Trophoblast cell (in vitro differentiated cells and primary cell): ENCODE results near the gene CARS1.
"Not testable (repeated sequence)": the region's sequence is repeated elsewhere in the genome, so short reads cannot be mapped to it uniquely, and the experiment has no call there.

Experiments used
- DNase-seq, 2 donors: peaks; one replicate each; pipeline ENCODE4 v3.0.0-alpha.2; 2016
- H2AFZ ChIP-seq: 2 replicates; pipeline ENCODE4 v1.6.1; 2013; ENCODE audit warnings: low read length, moderate library complexity, mild to moderate bottlenecking; ENCODE audit not compliant: insufficient read depth, poor library complexity
- H2AK5ac ChIP-seq: 2 replicates; pipeline ENCODE4 v1.6.1; 2013; ENCODE audit warnings: mild to moderate bottlenecking, low read length
- H2BK120ac ChIP-seq: 2 replicates; pipeline ENCODE4 v1.6.1; 2013; ENCODE audit warnings: low read length, mild to moderate bottlenecking, moderate library complexity; ENCODE audit not compliant: insufficient read depth, poor library complexity
- H2BK12ac ChIP-seq: 2 replicates; pipeline ENCODE4 v1.6.1; 2013; ENCODE audit warnings: mild to moderate bottlenecking, low read length, moderate library complexity
- H2BK5ac ChIP-seq: 2 replicates; pipeline ENCODE4 v1.6.1; 2013; ENCODE audit warnings: low read length, low read depth, moderate library complexity, mild to moderate bottlenecking; ENCODE audit not compliant: poor library complexity
- H3K14ac ChIP-seq: 2 replicates; pipeline ENCODE4 v1.6.1; 2013; ENCODE audit warnings: mild to moderate bottlenecking, low read length
- H3K18ac ChIP-seq: 2 replicates; pipeline ENCODE4 v1.6.1; 2013; ENCODE audit warnings: mild to moderate bottlenecking, low read length
- H3K23ac ChIP-seq: 2 replicates; pipeline ENCODE4 v1.6.1; 2013; ENCODE audit warnings: low read length
- H3K27ac ChIP-seq: 2 replicates; pipeline ENCODE4 v1.5.1; 2013; ENCODE audit warnings: low read depth, mild to moderate bottlenecking, inconsistent platforms, low read length, moderate library complexity
- H3K27me3 ChIP-seq: 2 replicates; pipeline ENCODE4 v1.6.1; 2013; ENCODE audit warnings: inconsistent platforms, mild to moderate bottlenecking, low read length, moderate library complexity; ENCODE audit not compliant: insufficient read depth
- H3K36me3 ChIP-seq, 2 experiments: 1 replicate in 1 of 2; 2 replicates in 1 of 2; pipeline ENCODE4 v1.6.1; 2013; ENCODE audit warnings: low read length in 2 of 2, mild to moderate bottlenecking in 2 of 2, moderate library complexity in 1 of 2; ENCODE audit not compliant: insufficient read depth in 2 of 2, control insufficient read depth in 1 of 2
- H3K4ac ChIP-seq: 2 replicates; pipeline ENCODE4 v1.6.1; 2013; ENCODE audit warnings: low read depth, mild to moderate bottlenecking, low read length, moderate library complexity
- H3K4me1 ChIP-seq, 2 experiments: 1 replicate in 1 of 2; 2 replicates in 1 of 2; pipeline ENCODE4 v1.6.1; 2013; ENCODE audit warnings: low read length in 2 of 2, mild to moderate bottlenecking in 2 of 2, moderate library complexity in 1 of 2; ENCODE audit not compliant: insufficient read depth in 2 of 2, control insufficient read depth in 1 of 2
- H3K4me2 ChIP-seq: 2 replicates; pipeline ENCODE4 v1.6.1; 2013; ENCODE audit warnings: inconsistent platforms, mild to moderate bottlenecking, low read length, moderate library complexity
- H3K4me3 ChIP-seq: 2 replicates; pipeline ENCODE4 v1.5.1; 2013; ENCODE audit warnings: mild to moderate bottlenecking, low read depth, low read length, inconsistent platforms
- H3K79me1 ChIP-seq: one replicate; pipeline ENCODE4 v1.6.1; 2013; ENCODE audit warnings: low read length
- H3K79me2 ChIP-seq: 2 replicates; pipeline ENCODE4 v1.6.1; 2013; ENCODE audit warnings: low read length, mild to moderate bottlenecking; ENCODE audit not compliant: control insufficient read depth, insufficient read depth, poor library complexity
- H3K9ac ChIP-seq: 2 replicates; pipeline ENCODE4 v1.6.1; 2013; ENCODE audit warnings: mild to moderate bottlenecking, low read length
- H3K9me3 ChIP-seq: 2 replicates; pipeline ENCODE4 v1.6.1; 2013; ENCODE audit warnings: low read depth, mild to moderate bottlenecking, control low read depth, inconsistent platforms, low read length; ENCODE audit not compliant: insufficient read depth
- H4K12ac ChIP-seq: 2 replicates; pipeline ENCODE4 v1.6.1; 2013; ENCODE audit warnings: low read depth, mild to moderate bottlenecking, low read length, moderate library complexity
- H4K8ac ChIP-seq: 2 replicates; pipeline ENCODE4 v1.6.1; 2013; ENCODE audit warnings: low read depth, mild to moderate bottlenecking, low read length, moderate library complexity
- H4K91ac ChIP-seq: one replicate; pipeline ENCODE4 v1.6.1; 2013; ENCODE audit warnings: low read depth, mild to moderate bottlenecking, low read length, moderate library complexity
- WGBS: extraction: QIAGEN DNeasy Blood & Tissue Kit; methylation state at CpG from one replicate; pipeline ENCODE4 v1.1.7; 2013; ENCODE audit warnings: missing lambda C conversion rate; ENCODE audit not compliant: insufficient read length, insufficient coverage; ENCODE audit errors: extremely low coverage; 5-methylcytosine and 5-hydroxymethylcytosine counted together

Gene CARS1

DNA sequence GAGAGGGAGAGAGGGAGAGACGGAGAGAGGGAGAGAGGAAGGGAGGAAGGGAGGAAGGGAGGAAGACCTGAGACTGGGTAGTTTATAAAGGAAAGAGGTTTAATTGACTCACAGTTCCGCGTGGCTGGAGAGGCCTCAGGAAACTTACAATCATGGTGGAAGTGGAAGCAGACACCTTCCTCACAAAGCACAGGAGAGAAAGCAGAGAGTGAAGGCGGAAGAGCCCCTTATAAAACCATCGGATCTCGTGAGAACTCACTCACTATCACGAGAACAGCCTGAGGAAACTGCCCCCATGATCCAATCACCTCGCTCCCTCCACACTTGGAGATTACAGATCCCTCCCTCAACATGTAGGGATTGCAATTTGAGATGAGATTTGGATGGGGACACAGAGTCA, 12.2 kb upstream of the CARS1 start:
- H2BK5ac ChIP-seq: no peak overlapping the region
- no peak overlapping the region for H2AK5ac ChIP-seq
- H4K12ac ChIP-seq: no peak overlapping the region
- H3K4me3 ChIP-seq: no peak overlapping the region
- H3K4me2 ChIP-seq: no peak overlapping the region
- no peak overlapping the region for H2BK120ac ChIP-seq
- H3K23ac ChIP-seq: no peak overlapping the region
- no peak overlapping the region for H3K14ac ChIP-seq
- WGBS: no CpG with 5 or more reads among the region's 8 CpGs
- no peak overlapping the region for H3K27ac ChIP-seq
- H3K9me3 ChIP-seq: peaks cover 9% of the 10 kb centered on the region
- no peak overlapping the region for H4K91ac ChIP-seq
- H3K4me1 ChIP-seq: no peaks in the 10 kb centered on the region
- DNase-seq: no peak
- H3K4ac ChIP-seq: no peak overlapping the region
- no peak overlapping the region for H4K8ac ChIP-seq
- no peak overlapping the region for H2BK12ac ChIP-seq
- H3K36me3 ChIP-seq: no peaks in the 10 kb centered on the region
- H2AFZ ChIP-seq: no peak overlapping the region
- H3K18ac ChIP-seq: no peak overlapping the region
- no peak overlapping the region for H3K9ac ChIP-seq
- no peaks in the 10 kb centered on the region for H3K79me1 ChIP-seq
- no peaks in the 10 kb centered on the region for H3K27me3 ChIP-seq
- H3K79me2 ChIP-seq: no peaks in the 10 kb centered on the region

DNA sequence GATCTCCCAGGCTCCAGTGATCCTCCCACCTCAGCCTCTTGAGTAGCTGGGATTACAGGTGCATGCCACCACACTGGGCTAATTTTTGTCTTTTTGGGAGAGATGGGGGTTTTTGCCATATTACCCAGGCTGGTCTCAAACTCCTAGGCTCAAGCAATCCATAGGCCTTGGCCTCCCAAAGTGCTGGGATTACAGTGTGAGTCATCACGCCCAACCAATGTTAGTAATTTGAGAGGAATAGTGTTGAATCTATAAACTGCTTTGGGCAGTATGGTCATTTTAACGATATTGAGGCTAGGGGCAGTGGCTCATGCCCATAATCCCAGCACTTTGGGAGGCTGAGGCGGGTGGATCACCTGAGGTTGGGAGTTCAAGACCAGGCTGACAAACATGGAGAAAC, 9.1 kb upstream of the CARS1 start:
- not testable (repeated sequence) for H4K91ac ChIP-seq, H2AK5ac ChIP-seq, H3K79me2 ChIP-seq, H3K9ac ChIP-seq, H3K4ac ChIP-seq, H3K79me1 ChIP-seq, H2BK5ac ChIP-seq, H3K27ac ChIP-seq, DNase-seq, H3K4me3 ChIP-seq, H3K27me3 ChIP-seq, H3K4me1 ChIP-seq, H3K4me2 ChIP-seq, H2BK12ac ChIP-seq, H3K14ac ChIP-seq, H3K18ac ChIP-seq, H2AFZ ChIP-seq, H3K23ac ChIP-seq, H3K36me3 ChIP-seq, H4K12ac ChIP-seq, H2BK120ac ChIP-seq, H4K8ac ChIP-seq
- H3K9me3 ChIP-seq: peaks cover 13% of the 10 kb centered on the region
- no CpG with 5 or more reads among the region's 3 CpGs for WGBS

DNA sequence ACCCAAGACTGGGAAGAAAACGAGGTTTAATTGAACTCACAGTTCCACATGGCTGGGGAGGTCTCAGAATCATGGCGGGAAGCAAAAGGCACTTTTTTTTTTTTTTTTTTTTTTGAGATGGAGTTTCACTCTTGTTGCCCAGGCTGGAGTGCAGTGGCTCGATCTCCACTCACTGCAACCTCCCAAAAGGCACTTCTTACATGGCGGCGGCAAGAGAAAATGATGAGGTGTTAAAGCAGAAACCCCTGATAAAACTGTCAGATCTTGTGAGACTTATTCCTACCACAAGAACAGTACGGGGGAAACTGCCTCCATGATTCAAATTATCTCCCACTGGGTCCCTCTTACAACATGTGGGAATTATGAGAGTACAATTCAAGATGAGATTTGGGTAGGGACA, 7.5 kb upstream of the CARS1 start:
- H3K36me3 ChIP-seq, H2AFZ ChIP-seq, H2AK5ac ChIP-seq, H3K14ac ChIP-seq, H2BK5ac ChIP-seq, H3K23ac ChIP-seq, H3K9ac ChIP-seq, H3K27ac ChIP-seq, H3K4me1 ChIP-seq, H3K79me1 ChIP-seq, H4K12ac ChIP-seq, H4K8ac ChIP-seq, H3K4me3 ChIP-seq, H3K79me2 ChIP-seq, H2BK120ac ChIP-seq, H2BK12ac ChIP-seq, DNase-seq, H4K91ac ChIP-seq, H3K4ac ChIP-seq, H3K27me3 ChIP-seq, H3K4me2 ChIP-seq, H3K18ac ChIP-seq: not testable (repeated sequence)
- peaks cover 16% of the 10 kb centered on the region for H3K9me3 ChIP-seq
- no CpG with 5 or more reads among the region's 6 CpGs for WGBS

DNA sequence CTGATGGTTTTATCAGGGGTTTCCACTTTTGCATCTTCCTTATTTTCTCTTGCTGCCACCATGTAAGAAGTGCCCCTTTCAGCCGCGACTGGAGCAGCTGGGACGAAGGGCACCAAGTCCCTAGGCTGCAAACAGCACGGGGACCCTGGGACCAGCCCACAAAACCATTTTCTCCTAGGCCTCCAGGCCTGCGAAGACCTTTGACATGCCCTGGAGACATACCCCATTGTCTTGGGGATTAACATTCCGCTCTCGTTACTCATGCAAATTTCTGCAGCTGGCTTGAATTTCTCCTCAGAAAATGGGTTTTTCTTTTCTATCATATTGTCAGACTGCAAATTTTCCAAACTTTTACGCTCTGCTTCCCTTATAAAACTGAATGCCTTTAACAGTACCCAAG, 6.7 kb upstream of the CARS1 start:
- H3K27me3 ChIP-seq, H2BK120ac ChIP-seq, H3K18ac ChIP-seq, H2BK5ac ChIP-seq, H3K27ac ChIP-seq, H3K4me3 ChIP-seq, H2AK5ac ChIP-seq, H4K91ac ChIP-seq, H3K14ac ChIP-seq, H3K79me2 ChIP-seq, H3K79me1 ChIP-seq, H2AFZ ChIP-seq, H3K23ac ChIP-seq, H4K12ac ChIP-seq, H4K8ac ChIP-seq, H3K36me3 ChIP-seq, H3K4me2 ChIP-seq, H3K4me1 ChIP-seq, H3K9ac ChIP-seq, H2BK12ac ChIP-seq, H3K4ac ChIP-seq: not testable (repeated sequence)
- peaks cover 16% of the 10 kb centered on the region for H3K9me3 ChIP-seq
- no CpG with 5 or more reads among the region's 8 CpGs for WGBS
- peak in 1 of 2 donors; percentile 68 for DNase-seq
